Astrocyte (in vitro differentiated cells and primary cell): ENCODE measurements around the gene PIK3R6. TPM values are rescaled to one million over a fixed set of nuclear protein-coding genes. Genes with fewer than 3 reads are reported as not detected.

Experiments used
- DNase-seq: peaks from one replicate; pipeline ENCODE4 v3.0.0-alpha.2; 2010; ENCODE audit warnings: low read depth
- FAIRE-seq: peaks from 2 replicates; lab custom pipeline; 2011; peaks lifted over from hg19 to GRCh38; lab: Jason Lieb, UNC
- H2AFZ ChIP-seq: 2 replicates; pipeline ENCODE4 v1.6.0; 2012; ENCODE audit warnings: low read depth, low read length, inconsistent platforms
- H3K27ac ChIP-seq: 2 replicates; pipeline ENCODE4 v1.5.1; 2011; ENCODE audit warnings: low read depth, low read length, inconsistent platforms
- H3K27me3 ChIP-seq: 2 replicates; pipeline ENCODE4 v1.6.0; 2011; ENCODE audit warnings: low read length, inconsistent platforms; ENCODE audit not compliant: insufficient read depth
- H3K36me3 ChIP-seq: 2 replicates; pipeline ENCODE4 v1.5.1; 2011; ENCODE audit warnings: low read length, inconsistent platforms; ENCODE audit not compliant: insufficient read depth
- H3K4me1 ChIP-seq: 2 replicates; pipeline ENCODE4 v1.5.1; 2011; ENCODE audit warnings: low read length, inconsistent platforms; ENCODE audit not compliant: insufficient read depth
- H3K4me2 ChIP-seq: 2 replicates; pipeline ENCODE4 v1.6.0; 2012; ENCODE audit warnings: low read length, inconsistent platforms
- H3K4me3 ChIP-seq: 2 replicates; pipeline ENCODE4 v1.5.1; 2011; ENCODE audit warnings: low read depth, mild to moderate bottlenecking, low read length, inconsistent platforms; ENCODE audit not compliant: insufficient read depth
- H3K79me2 ChIP-seq: 2 replicates; pipeline ENCODE4 v1.6.0; 2012; ENCODE audit warnings: mild to moderate bottlenecking, low read length, inconsistent platforms; ENCODE audit not compliant: insufficient read depth
- H3K9ac ChIP-seq: 2 replicates; pipeline ENCODE4 v1.6.0; 2012; ENCODE audit warnings: mild to moderate bottlenecking, low read length, inconsistent platforms
- H3K9me3 ChIP-seq: 2 replicates; pipeline ENCODE4 v1.5.1; 2012; ENCODE audit warnings: low read depth, mild to moderate bottlenecking, low read length, inconsistent platforms; ENCODE audit not compliant: insufficient read depth
- H4K20me1 ChIP-seq: 2 replicates; pipeline ENCODE4 v1.6.0; 2012; ENCODE audit warnings: low read length, inconsistent platforms; ENCODE audit not compliant: insufficient read depth
- H3K27ac Mint-ChIP-seq: one replicate; pipeline ENCODE4 v1.8.0; 2021; ENCODE audit warnings: mild to moderate bottlenecking, mixed read lengths; ENCODE audit not compliant: unreplicated experiment
- H3K27me3 Mint-ChIP-seq: one replicate; pipeline ENCODE4 v1.8.0; 2021; ENCODE audit warnings: low read depth, mixed read lengths; ENCODE audit not compliant: unreplicated experiment
- H3K36me3 Mint-ChIP-seq: one replicate; pipeline ENCODE4 v1.8.0; 2021; ENCODE audit warnings: low read depth, mixed read lengths; ENCODE audit not compliant: unreplicated experiment
- H3K4me1 Mint-ChIP-seq: one replicate; pipeline ENCODE4 v1.8.0; 2021; ENCODE audit warnings: low read depth, mixed read lengths; ENCODE audit not compliant: unreplicated experiment
- H3K4me3 Mint-ChIP-seq: one replicate; pipeline ENCODE4 v1.8.0; 2021; ENCODE audit warnings: mild to moderate bottlenecking, moderate library complexity, mixed read lengths; ENCODE audit not compliant: unreplicated experiment
- H3K9me3 Mint-ChIP-seq: one replicate; pipeline ENCODE4 v1.8.0; 2021; ENCODE audit warnings: mild to moderate bottlenecking, mixed read lengths; ENCODE audit not compliant: unreplicated experiment
- CTCF ChIP-seq: IDR thresholded peaks from 2 replicates; pipeline ENCODE4 v1.5.1; 2011; ENCODE audit warnings: low read depth, mild to moderate bottlenecking, inconsistent platforms, low read length, moderate library complexity; ENCODE audit not compliant: insufficient read depth
- EZH2 ChIP-seq: IDR thresholded peaks from 2 replicates; pipeline ENCODE4 v1.6.1; 2012; ENCODE audit warnings: mild to moderate bottlenecking, low read length, inconsistent platforms; ENCODE audit not compliant: insufficient read depth
- total RNA-seq: library from RNA; stranded (reverse); gene quantifications from 2 replicates; pipeline ENCODE4 v1.2.1, GENCODE V29; 2021

PIK3R6 gene
- total RNA-seq, 1 donor from 2014 or later, result not detected

- no peak for FAIRE-seq
Measured at GRCh38 chr17:8890671-8891070, 23.2 kb upstream of the PIK3R6 start.

GRCh38 chr17:8889458-8890210 is 22.2 kb upstream of the PIK3R6 start:
- Mint-ChIP-seq H3K9me3 (no peaks in the 10 kb centered on the region), H3K4me3 (no peak overlapping the region)
- no peak for FAIRE-seq

More at GRCh38 chr17:8890671-8891070, 23.2 kb upstream of the PIK3R6 start:
- Histone ChIP-seq H3K9me3 (no peaks in the 10 kb centered on the region), H3K4me1 (peaks cover 3% of the 10 kb centered on the region), H3K27me3 (no peaks in the 10 kb centered on the region), H3K4me3 (no peak overlapping the region), H3K79me2 (no peaks in the 10 kb centered on the region), H4K20me1 (no peaks in the 10 kb centered on the region), H3K27ac (no peak overlapping the region), H3K4me2 (no peak overlapping the region), H2AFZ (no peak overlapping the region), H3K9ac (no peak overlapping the region), H3K36me3 (no peaks in the 10 kb centered on the region)
- peaks cover 3% of the 10 kb centered on the region for H3K4me1 Mint-ChIP-seq
- no peak for DNase-seq
- no peak overlapping the region for H3K27ac Mint-ChIP-seq
- no peaks in the 10 kb centered on the region for H3K36me3 Mint-ChIP-seq
- TF ChIP-seq EZH2 (no peak), CTCF (no peak)
- H3K27me3 Mint-ChIP-seq, result peaks cover 2% of the 10 kb centered on the region
- no peaks in the 10 kb centered on the region for H3K9me3 Mint-ChIP-seq
- H3K4me3 Mint-ChIP-seq, result no peak overlapping the region

More at GRCh38 chr17:8889458-8890210, 22.2 kb upstream of the PIK3R6 start:
- Histone ChIP-seq H2AFZ (no peak overlapping the region), H3K4me3 (no peak overlapping the region), H4K20me1 (no peaks in the 10 kb centered on the region), H3K27ac (no peak overlapping the region), H3K9ac (no peak overlapping the region), H3K4me1 (peaks cover 3% of the 10 kb centered on the region), H3K27me3 (no peaks in the 10 kb centered on the region), H3K4me2 (no peak overlapping the region), H3K9me3 (no peaks in the 10 kb centered on the region), H3K79me2 (no peaks in the 10 kb centered on the region), H3K36me3 (no peaks in the 10 kb centered on the region)
- Mint-ChIP-seq H3K27me3 (no peaks in the 10 kb centered on the region), H3K27ac (no peak overlapping the region), H3K4me1 (peaks cover 3% of the 10 kb centered on the region), H3K36me3 (no peaks in the 10 kb centered on the region)
- TF ChIP-seq EZH2 (no peak), CTCF (no peak)
- DNase-seq, result no peak
